Measurements from ENCODE around the gene CD46. TPM values are rescaled to one million over a fixed set of nuclear protein-coding genes. Genes with fewer than 3 reads are reported as not detected.

CD46 gene
- total and polyA plus RNA-seq, 10 of the 15 experiments (the other 5 are each of a cell fraction or from before 2014, with no cell fraction given), result 61.1 to 198 (median 81.4) TPM

GRCh38 chr1:207794861-207795260, 43.0 kb downstream of the CD46 start:
- Histone ChIP-seq H3K9me3 (replicated peaks; ENCODE audit: control insufficient read depth, insufficient read depth, low read length) (no peaks in the 10 kb centered on the region), H3K36me3 (ENCODE audit: control insufficient read depth in 2 of 2, insufficient read depth in 2 of 2, low read length in 1 of 2) (peaks cover 0 to 16% of the 10 kb centered on the region in 2 experiments), H3K9ac (ENCODE audit: control insufficient read depth, insufficient read depth, low read length) (no peak overlapping the region), H3K4me3 (no peak overlapping the region), H4K20me1 (ENCODE audit: control insufficient read depth, insufficient read depth) (no peaks in the 10 kb centered on the region), H3K27me3 (replicated peaks in 1 of 2; ENCODE audit: control insufficient read depth in 2 of 2, insufficient read depth in 2 of 2, low read length in 1 of 2) (no peaks in the 10 kb centered on the region), H3K79me2 (ENCODE audit: control insufficient read depth, insufficient read depth, low read length) (no peaks in the 10 kb centered on the region), H3K4me2 (ENCODE audit: control insufficient read depth, insufficient read depth) (no peak overlapping the region), H3K4me1 (ENCODE audit: control insufficient read depth, insufficient read depth, low read length) (peaks cover 15% of the 10 kb centered on the region), H2AFZ (ENCODE audit: control insufficient read depth, low read depth, low read length) (no peak overlapping the region), H3K27ac (ENCODE audit: control insufficient read depth, insufficient read depth) (no peak overlapping the region)
- ChIA-PET RAD21 (ENCODE audit: unreplicated experiment) (no interaction called here), CTCF (interaction anchor here (0.7 to 5.0 kb wide), 4 partner anchors 8 to 96 kb away, joined by 3 to 51 read pairs (median 4); no protein-coding TSS in a partner anchor), POLR2A (no interaction called here), SMC1A (ENCODE audit: uncharacterized antibody, unreplicated experiment) (interaction anchor here (0.6 to 1.6 kb wide), 2 partner anchors 28 to 214 kb away, joined by 3 to 5 read pairs; no protein-coding TSS in a partner anchor)
- intact Hi-C loops (cut with micrococcal nuclease; ENCODE audit: unreplicated experiment) (loop anchor here (5.0 to 10.0 kb wide), 2 partner anchors 98 to 220 kb away; no protein-coding TSS in a partner anchor), in situ Hi-C loops (cut with MboI) (no loop called here)
- DNase-seq (ENCODE audit: low read depth, low spot score), result no peak
- TF ChIP-seq SRF (IDR thresholded peaks at IDR 0.05; ENCODE audit: low read depth in 2 of 2, low read length in 2 of 2) (no peak), MTA2 (IDR thresholded peaks at IDR 0.05; ENCODE audit: low read depth) (no peak), ZNF274 (IDR thresholded peaks at IDR 0.05; ENCODE audit: insufficient read depth, insufficient read length) (no peak), ZNF217 (IDR thresholded peaks at IDR 0.05) (no peak), SUPT20H (IDR thresholded peaks at IDR 0.05; ENCODE audit: borderline replicate concordance, control insufficient read depth, low read depth, low read length) (no peak), PML (IDR thresholded peaks at IDR 0.05; ENCODE audit: low read length) (no peak), RUNX3 (IDR thresholded peaks at IDR 0.05; ENCODE audit: low read length) (no peak), JUND (IDR thresholded peaks at IDR 0.05; ENCODE audit: low read depth, low read length) (no peak), SKIL (IDR thresholded peaks at IDR 0.05; ENCODE audit: low read depth, poor library complexity, severe bottlenecking) (no peak), MTA3 (IDR thresholded peaks at IDR 0.05; ENCODE audit: borderline replicate concordance, low read length) (no peak), KDM1A (IDR thresholded peaks at IDR 0.05; ENCODE audit: borderline replicate concordance) (no peak), EED (IDR thresholded peaks at IDR 0.05; ENCODE audit: low read depth) (no peak), IRF5 (IDR thresholded peaks at IDR 0.05; ENCODE audit: borderline replicate concordance) (no peak), ZNF384 (IDR thresholded peaks at IDR 0.05; ENCODE audit: borderline replicate concordance, low read depth, low read length) (no peak), LARP7 (IDR thresholded peaks at IDR 0.05) (no peak), HSF1 (IDR thresholded peaks at IDR 0.05; ENCODE audit: low read depth, low read length) (no peak), TCF7 (IDR thresholded peaks at IDR 0.05; ENCODE audit: borderline replicate concordance) (no peak), EZH2 (IDR thresholded peaks at IDR 0.05; ENCODE audit: borderline replicate concordance, control insufficient read depth, low read depth, low read length) (no peak), ASH2L (IDR thresholded peaks at IDR 0.05; ENCODE audit: borderline replicate concordance, low read depth) (no peak), SMAD1 (IDR thresholded peaks at IDR 0.05; ENCODE audit: low read depth, partially characterized antibody) (no peak)
- no peak for FAIRE-seq
- no peak for ATAC-seq
- WGBS (ENCODE audit: insufficient coverage, insufficient replicate concordance, low lambda C conversion rate, missing lambda C conversion rate), result 72% methylated on average over 2 of the region's 2 CpGs
- BruUV-seq (replicated peaks), result TSS peak; percentile 34
